H1 (cell line): ENCODE data around the gene GPX4. TPM values are rescaled to one million over a fixed set of nuclear protein-coding genes. Genes with fewer than 3 reads are reported as not detected.

Experiments
- CHD7 ChIP-seq: fragments of 300-600 bp; sonication (generic); IDR thresholded peaks from 2 replicates; pipeline ENCODE4 v1.7.1; 2012; ENCODE audit warnings: low read length, moderate library complexity, mild to moderate bottlenecking, inconsistent platforms; ENCODE audit not compliant: insufficient replicate concordance
- polyA plus RNA-seq, 7 experiments: library from polyadenylated mRNA; depleted of rRNA in 3 of 7; stranded (reverse) in 5 of 7; unstranded in 2 of 7; fragments of >200 nt in 5 of 7; fragments of 200-250 nt in 2 of 7; gene quantifications; 1 replicate in 5 of 7; 2 replicates in 1 of 7; 4 replicates in 1 of 7; pipeline versions ENCODE4 v1.2.1 to v1.2.3, GENCODE V29; 2011 to 2013; ENCODE audit warnings: missing spikeins in 2 of 7, mixed read lengths in 2 of 7
- total RNA-seq: library from RNA; stranded (reverse); fragmentation: NEBNext Ultra II Directional; extraction: Animal tissue kit (Norgen Biotek cat#: 25700); gene quantifications from 2 replicates; pipeline ENCODE4 v1.2.1, GENCODE V29; 2021

The GPX4 gene
- total and polyA plus RNA-seq, 2 of the 8 experiments (the other 6 are each of a cell fraction or from before 2014, with no cell fraction given): 342 to 693 TPM

GRCh38 chr19:1094978-1095701 lies 8.7 kb upstream of the GPX4 start, which contains the start of gene POLR2E (continued):
- no peak for TF ChIP-seq CHD7
